GM12878 (cell line): Measurements from ENCODE around the gene VCP. TPM values are rescaled to one million over a fixed set of nuclear protein-coding genes. Genes with fewer than 3 reads are reported as not detected.

Experiments used
- ATAC-seq: fragments of 200-7000 bp; cut with Tn5 transposase; 3 replicates; pipeline ENCODE4 v1.9.1; 2020; ENCODE audit warnings: mild to moderate bottlenecking, moderate library complexity
- BruUV-seq: library from RNA; stranded (reverse); fragments of 400-500 nt; replicated peaks from 2 replicates; lab custom pipeline; 2021; lab: Mats Ljungman, UMichigan
- CTCF ChIA-PET: fragments of 300-600 bp; sonication (Branson Sonifier 250); formaldehyde crosslinking; extraction: SDS; loops from one replicate; lab custom pipeline; 2021; ENCODE audit warnings: inconsistent platforms; lab: Yijun Ruan, JAX
- POLR2A ChIA-PET: fragments of 350-600 bp; formaldehyde crosslinking; extraction: SDS; loops from one replicate; lab custom pipeline; 2021; ENCODE audit warnings: inconsistent platforms; lab: Charles Lee
- RAD21 ChIA-PET: fragments of 300-600 bp; sonication (Branson Sonifier 250); formaldehyde crosslinking; loops from one replicate; lab custom pipeline; 2023; ENCODE audit warnings: antibody characterized with exemption; ENCODE audit not compliant: unreplicated experiment; lab: Charles Lee
- SMC1A ChIA-PET: fragments of 300-600 bp; sonication (Branson Sonifier 250); formaldehyde crosslinking; loops from one replicate; lab custom pipeline; 2023; ENCODE audit not compliant: unreplicated experiment, uncharacterized antibody; lab: Charles Lee
- DNase-seq: peaks from one replicate; pipeline ENCODE4 v3.0.0-alpha.2; 2011; ENCODE audit warnings: low read depth, low spot score
- FAIRE-seq: peaks from 3 replicates; lab custom pipeline; 2011; peaks lifted over from hg19 to GRCh38; lab: Jason Lieb, UNC
- H2AFZ ChIP-seq: 2 replicates; pipeline ENCODE4 v1.6.0; 2011; ENCODE audit warnings: low read depth, low read length, control low read depth; ENCODE audit not compliant: control insufficient read depth
- H3K27ac ChIP-seq: 2 replicates; pipeline ENCODE4 v1.5.1; 2011; ENCODE audit warnings: control low read depth; ENCODE audit not compliant: control insufficient read depth, insufficient read depth
- H3K27me3 ChIP-seq, 2 experiments: replicated peaks in 1 of 2; 2 replicates each; pipeline versions ENCODE4 v1.6.0 to v1.6.1; 2011; ENCODE audit warnings: low read length in 1 of 2; ENCODE audit not compliant: control insufficient read depth in 2 of 2, insufficient read depth in 2 of 2
- H3K36me3 ChIP-seq, 2 experiments: 2 replicates each; pipeline ENCODE4 v1.5.1; 2011; ENCODE audit warnings: low read length in 1 of 2; ENCODE audit not compliant: control insufficient read depth in 2 of 2, insufficient read depth in 2 of 2
- H3K4me1 ChIP-seq: 2 replicates; pipeline ENCODE4 v1.6.1; 2011; ENCODE audit warnings: mild to moderate bottlenecking, low read length, moderate library complexity, mixed read lengths; ENCODE audit not compliant: control insufficient read depth, insufficient read depth
- H3K4me2 ChIP-seq: 2 replicates; pipeline ENCODE4 v1.6.0; 2011; ENCODE audit warnings: control low read depth; ENCODE audit not compliant: control insufficient read depth, insufficient read depth
- H3K4me3 ChIP-seq: fragments of 200-600 bp; sonication (generic); 2 replicates; pipeline ENCODE4 v1.5.1; 2016
- H3K79me2 ChIP-seq: 2 replicates; pipeline ENCODE4 v1.6.0; 2011; ENCODE audit warnings: low read length; ENCODE audit not compliant: control insufficient read depth, insufficient read depth
- H3K9ac ChIP-seq: 2 replicates; pipeline ENCODE4 v1.8.0; 2011; ENCODE audit warnings: low read length, control low read depth, mixed read lengths; ENCODE audit not compliant: control insufficient read depth, insufficient read depth
- H3K9me3 ChIP-seq: replicated peaks from 3 replicates; pipeline ENCODE4 v1.5.1; 2011; ENCODE audit warnings: mild to moderate bottlenecking, low read length; ENCODE audit not compliant: control insufficient read depth, insufficient read depth
- H4K20me1 ChIP-seq: 2 replicates; pipeline ENCODE4 v1.6.0; 2011; ENCODE audit not compliant: control insufficient read depth, insufficient read depth
- BHLHE40 ChIP-seq, 2 experiments: fragments of 450-650 bp in 1 of 2; IDR thresholded peaks; 2 replicates each; pipeline ENCODE4 v1.6.1; 2011 to 2017; ENCODE audit warnings: low read depth in 2 of 2, borderline replicate concordance in 1 of 2, improper control_type of control experiment in 1 of 2, low read length in 1 of 2, mild to moderate bottlenecking in 1 of 2
- MXI1 ChIP-seq: fragments of 150-350 bp; IDR thresholded peaks from 2 replicates; pipeline ENCODE4 v1.6.1; 2011; ENCODE audit warnings: low read depth, mild to moderate bottlenecking, inconsistent platforms, low read length, improper control_type of control experiment
- POLR2A ChIP-seq: IDR thresholded peaks from 2 replicates; pipeline ENCODE4 v1.6.1; 2011; ENCODE audit warnings: low read depth, mild to moderate bottlenecking, low read length
- RAD21 ChIP-seq: IDR thresholded peaks from 2 replicates; pipeline ENCODE4 v1.6.1; 2011; ENCODE audit warnings: mild to moderate bottlenecking, low read depth, low read length, moderate library complexity; ENCODE audit not compliant: insufficient read depth
- SMAD5 ChIP-seq: IDR thresholded peaks from 2 replicates; pipeline ENCODE4 v1.6.1; 2016; ENCODE audit warnings: antibody characterized with exemption, low read depth
- SMARCA5 ChIP-seq: fragments of 450-650 bp; IDR thresholded peaks from 2 replicates; pipeline ENCODE4 v1.6.1; 2017; ENCODE audit warnings: mild to moderate bottlenecking
- SMC3 ChIP-seq: IDR thresholded peaks from 2 replicates; pipeline ENCODE4 v1.6.1; 2011; ENCODE audit warnings: low read length, improper control_type of control experiment, borderline replicate concordance
- SUPT20H ChIP-seq: IDR thresholded peaks from 2 replicates; pipeline ENCODE4 v1.6.1; 2011; ENCODE audit warnings: low read depth, mild to moderate bottlenecking, low read length, moderate library complexity, borderline replicate concordance; ENCODE audit not compliant: control insufficient read depth
- YY1 ChIP-seq: IDR thresholded peaks from 2 replicates; pipeline ENCODE4 v1.6.1; 2011; ENCODE audit warnings: low read depth, mild to moderate bottlenecking, low read length
- WGBS: methylation state at CpG from one replicate; pipeline ENCODE4 v1.1.6; 2016; ENCODE audit warnings: low lambda C conversion rate; ENCODE audit not compliant: insufficient replicate concordance, insufficient coverage; ENCODE audit errors: missing lambda C conversion rate; 5-methylcytosine and 5-hydroxymethylcytosine counted together
- in situ Hi-C: fragments of 300-500 bp; cut with MboI; formaldehyde crosslinking; loops from 9 replicates; pipeline ENCODE4 v1.14.3; 2018; ENCODE audit warnings: mixed read lengths
- intact Hi-C: fragments of 100-400 bp; cut with micrococcal nuclease; formaldehyde crosslinking; loops from one replicate; pipeline ENCODE4 v1.14.2; 2022; ENCODE audit not compliant: unreplicated experiment
- polyA plus RNA-seq, 11 experiments: library from polyadenylated mRNA; depleted of rRNA in 4 of 11; unstranded in 6 of 11; stranded (reverse) in 5 of 11; fragments of >200 nt; fragmentation: Nextera tagmentation in 4 of 11; fragmentation: Illumina TruSeq in 1 of 11; extraction: Ambion mirVana in 4 of 11; extraction: Trizol in 1 of 11; gene quantifications; 1 replicate in 1 of 11; 2 replicates in 10 of 11; pipeline versions ENCODE4 v1.2.1 to v1.2.3, GENCODE V29; 2011 to 2016; ENCODE audit warnings: inconsistent platforms in 2 of 11, missing spikeins in 2 of 11, low read depth in 1 of 11
- total RNA-seq, 4 experiments: library from RNA; depleted of rRNA in 3 of 4; stranded (reverse); fragments of >200 nt in 3 of 4; fragmentation: Illumina TruSeq in 1 of 4; extraction: Trizol in 1 of 4; gene quantifications; 2 replicates each; pipeline versions ENCODE4 v1.2.1 to v1.2.3, GENCODE V29; 2013 to 2021
- TF ChIP-seq, protein P1 (sequence below), 3 experiments: IDR thresholded peaks in 2 of 3; conservative IDR thresholded peaks in 1 of 3; 2 replicates each; pipeline ENCODE4 v1.5.1; 2011; ENCODE audit warnings: low read depth in 3 of 3, low read length in 3 of 3, mild to moderate bottlenecking in 3 of 3, control low read depth in 2 of 3, moderate library complexity in 2 of 3, inconsistent platforms in 1 of 3, mixed read lengths in 1 of 3; ENCODE audit not compliant: control insufficient read depth in 2 of 3, insufficient read depth in 1 of 3; ENCODE audit errors: extremely low read depth in 1 of 3
- TF ChIP-seq, protein P2 (sequence below): IDR thresholded peaks from 2 replicates; pipeline ENCODE4 v1.6.1; 2012; ENCODE audit warnings: low read depth, low read length, improper control_type of control experiment
- TF ChIP-seq, protein P3 (sequence below): fragments of 450-650 bp; IDR thresholded peaks from 2 replicates; pipeline ENCODE4 v1.6.1; 2017; ENCODE audit warnings: mild to moderate bottlenecking, low read depth, inconsistent platforms; ENCODE audit not compliant: poor library complexity, severe bottlenecking

Gene VCP
- total and polyA plus RNA-seq, 10 of the 15 experiments (the other 5 are each of a cell fraction or from before 2014, with no cell fraction given): 7.4 to 327 (median 244) TPM

DNA sequence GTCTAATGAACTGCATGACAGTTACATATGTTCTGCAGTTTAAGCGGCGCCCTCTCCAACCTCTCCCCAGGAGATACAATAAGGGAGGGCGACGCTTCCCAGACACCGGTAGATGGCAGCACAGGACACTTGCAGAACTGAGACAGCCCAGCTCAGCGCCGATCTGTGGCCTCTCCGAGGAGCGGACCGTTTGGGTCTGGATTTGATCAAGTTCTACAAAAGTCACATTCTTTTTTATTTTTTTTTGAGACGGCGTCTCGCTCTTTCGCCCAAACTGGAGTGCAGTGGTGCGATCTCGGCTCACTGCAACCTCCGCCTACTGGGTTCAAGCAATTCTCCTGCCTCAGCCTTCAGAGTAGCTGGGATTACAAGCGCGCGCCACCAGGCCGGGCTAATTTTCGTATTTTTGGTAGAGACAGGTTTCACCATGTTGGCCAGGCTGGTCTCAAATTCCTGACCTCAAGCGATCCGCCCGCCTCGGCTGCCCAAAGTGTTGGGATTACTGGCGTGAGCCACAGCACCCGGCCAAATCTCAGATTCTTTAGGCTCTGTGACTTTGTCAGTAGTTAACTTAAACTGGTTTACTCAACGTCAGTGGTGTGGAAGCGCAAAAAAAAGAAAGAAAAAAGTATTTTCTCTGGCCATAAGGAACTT is 44.6 kb upstream of the VCP start:
- POLR2A ChIA-PET: interaction anchor here (0.6 kb wide), 1 partner anchor 140 kb away, joined by 3 read pairs; no protein-coding TSS in a partner anchor
- Histone ChIP-seq H2AFZ (peak overlapping the region; percentile 84), H4K20me1 (no peaks in the 10 kb centered on the region), H3K4me3 (no peak overlapping the region), H3K27me3 (no peaks in the 10 kb centered on the region), H3K27ac (no peak overlapping the region), H3K4me1 (peaks cover 24% of the 10 kb centered on the region), H3K9ac (no peak overlapping the region), H3K36me3 (no peaks in the 10 kb centered on the region), H3K4me2 (peak overlapping the region; percentile 92), H3K79me2 (peaks cover 3% of the 10 kb centered on the region), H3K9me3 (no peaks in the 10 kb centered on the region)
- RAD21 ChIA-PET: interaction anchor here (0.8 to 2.7 kb wide), 8 partner anchors 14 to 437 kb away, joined by 3 to 20 read pairs (median 6); partner anchors contain the start of gene STOML2
- DNase-seq (no peak), ATAC-seq (peak; percentile 79), FAIRE-seq (no peak)
- TF ChIP-seq SMAD5: no peak
- peak; percentile 14 to 44; a peak in 2 of 4 replicates for TF ChIP-seq BHLHE40 (IDR thresholded peaks at IDR 0.05; ENCODE audit: borderline replicate concordance in 1 of 2, low read depth in 2 of 2, low read length in 1 of 2)
- no peak for TF ChIP-seq SUPT20H
- peak; percentile 18; the same call in 1 of the 2 replicates for TF ChIP-seq MXI1
- TF ChIP-seq, protein P1, sequence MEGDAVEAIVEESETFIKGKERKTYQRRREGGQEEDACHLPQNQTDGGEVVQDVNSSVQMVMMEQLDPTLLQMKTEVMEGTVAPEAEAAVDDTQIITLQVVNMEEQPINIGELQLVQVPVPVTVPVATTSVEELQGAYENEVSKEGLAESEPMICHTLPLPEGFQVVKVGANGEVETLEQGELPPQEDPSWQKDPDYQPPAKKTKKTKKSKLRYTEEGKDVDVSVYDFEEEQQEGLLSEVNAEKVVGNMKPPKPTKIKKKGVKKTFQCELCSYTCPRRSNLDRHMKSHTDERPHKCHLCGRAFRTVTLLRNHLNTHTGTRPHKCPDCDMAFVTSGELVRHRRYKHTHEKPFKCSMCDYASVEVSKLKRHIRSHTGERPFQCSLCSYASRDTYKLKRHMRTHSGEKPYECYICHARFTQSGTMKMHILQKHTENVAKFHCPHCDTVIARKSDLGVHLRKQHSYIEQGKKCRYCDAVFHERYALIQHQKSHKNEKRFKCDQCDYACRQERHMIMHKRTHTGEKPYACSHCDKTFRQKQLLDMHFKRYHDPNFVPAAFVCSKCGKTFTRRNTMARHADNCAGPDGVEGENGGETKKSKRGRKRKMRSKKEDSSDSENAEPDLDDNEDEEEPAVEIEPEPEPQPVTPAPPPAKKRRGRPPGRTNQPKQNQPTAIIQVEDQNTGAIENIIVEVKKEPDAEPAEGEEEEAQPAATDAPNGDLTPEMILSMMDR (IDR thresholded peaks at IDR 0.05 in 2 of 3, conservative IDR thresholded peaks at IDR 0.05 in 1 of 3; ENCODE audit: control insufficient read depth in 2 of 3, extremely low read depth in 1 of 3, insufficient read depth in 1 of 3, low read depth in 3 of 3, low read length in 3 of 3): peak; percentile 93 to 98 (median 95); a peak in 5 of 6 replicates
- no peak for TF ChIP-seq POLR2A
- TF ChIP-seq, protein P2, sequence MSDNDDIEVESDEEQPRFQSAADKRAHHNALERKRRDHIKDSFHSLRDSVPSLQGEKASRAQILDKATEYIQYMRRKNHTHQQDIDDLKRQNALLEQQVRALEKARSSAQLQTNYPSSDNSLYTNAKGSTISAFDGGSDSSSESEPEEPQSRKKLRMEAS: no peak
- peak; percentile 49; the same call in 1 of the 2 replicates for TF ChIP-seq YY1
- TF ChIP-seq SMARCA5: peak; percentile 75; the same call in 1 of the 2 replicates
- TF ChIP-seq SMC3: peak; percentile 85
- peak; percentile 92 for TF ChIP-seq RAD21
- TF ChIP-seq, protein P3, sequence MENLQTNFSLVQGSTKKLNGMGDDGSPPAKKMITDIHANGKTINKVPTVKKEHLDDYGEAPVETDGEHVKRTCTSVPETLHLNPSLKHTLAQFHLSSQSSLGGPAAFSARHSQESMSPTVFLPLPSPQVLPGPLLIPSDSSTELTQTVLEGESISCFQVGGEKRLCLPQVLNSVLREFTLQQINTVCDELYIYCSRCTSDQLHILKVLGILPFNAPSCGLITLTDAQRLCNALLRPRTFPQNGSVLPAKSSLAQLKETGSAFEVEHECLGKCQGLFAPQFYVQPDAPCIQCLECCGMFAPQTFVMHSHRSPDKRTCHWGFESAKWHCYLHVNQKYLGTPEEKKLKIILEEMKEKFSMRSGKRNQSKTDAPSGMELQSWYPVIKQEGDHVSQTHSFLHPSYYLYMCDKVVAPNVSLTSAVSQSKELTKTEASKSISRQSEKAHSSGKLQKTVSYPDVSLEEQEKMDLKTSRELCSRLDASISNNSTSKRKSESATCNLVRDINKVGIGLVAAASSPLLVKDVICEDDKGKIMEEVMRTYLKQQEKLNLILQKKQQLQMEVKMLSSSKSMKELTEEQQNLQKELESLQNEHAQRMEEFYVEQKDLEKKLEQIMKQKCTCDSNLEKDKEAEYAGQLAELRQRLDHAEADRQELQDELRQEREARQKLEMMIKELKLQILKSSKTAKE: peak; percentile 51
- no TSS peak for BruUV-seq
- intact Hi-C loops: loop anchor here (1.0 to 10.0 kb wide), 6 partner anchors 142 to 698 kb away; partner anchors contain the start of genes CREB3, HINT2, SPAG8 and TESK1
- CTCF ChIA-PET: interaction anchor here (0.6 to 3.9 kb wide), 18 partner anchors 10 to 483 kb away, joined by 3 to 85 read pairs (median 5); no protein-coding TSS in a partner anchor
- WGBS: 26% methylated on average over 30 of the region's 30 CpGs
- SMC1A ChIA-PET: interaction anchor here (1.0 to 3.0 kb wide), 5 partner anchors 139 to 437 kb away, joined by 3 to 23 read pairs (median 4); no protein-coding TSS in a partner anchor
- in situ Hi-C loops: loop anchor here (5.0 kb wide), 3 partner anchors 140 to 485 kb away; no protein-coding TSS in a partner anchor
